H9 (cell line): Measurements from ENCODE around the gene TBC1D22A. TPM values are rescaled to one million over a fixed set of nuclear protein-coding genes. Genes with fewer than 3 reads are reported as not detected.

Experiments used
- DNase-seq: peaks from one replicate; pipeline ENCODE4 v3.0.0-alpha.2; 2017
- H2AFZ ChIP-seq: one replicate; pipeline ENCODE4 v1.6.1; 2013; ENCODE audit warnings: mild to moderate bottlenecking, low read length, control low read depth, moderate library complexity
- H2AK5ac ChIP-seq: 2 replicates; pipeline ENCODE4 v1.6.1; 2013; ENCODE audit warnings: low read length, control low read depth, mixed read lengths; ENCODE audit not compliant: insufficient read length
- H2BK120ac ChIP-seq: one replicate; pipeline ENCODE4 v1.6.1; 2013; ENCODE audit warnings: low read depth, mild to moderate bottlenecking, low read length, control low read depth, inconsistent platforms; ENCODE audit not compliant: poor library complexity, severe bottlenecking
- H2BK12ac ChIP-seq: 2 replicates; pipeline ENCODE4 v1.6.1; 2013; ENCODE audit warnings: low read length, control low read depth, mixed read lengths, low read depth; ENCODE audit not compliant: insufficient read length
- H2BK15ac ChIP-seq: 2 replicates; pipeline ENCODE4 v1.6.1; 2013; ENCODE audit warnings: low read depth, low read length, control low read depth
- H2BK20ac ChIP-seq: one replicate; pipeline ENCODE4 v1.6.1; 2013; ENCODE audit warnings: low read depth, mild to moderate bottlenecking, low read length, control low read depth, inconsistent platforms; ENCODE audit not compliant: poor library complexity, severe bottlenecking
- H2BK5ac ChIP-seq: 2 replicates; pipeline ENCODE4 v1.6.1; 2013; ENCODE audit warnings: low read length, control low read depth, mixed read lengths; ENCODE audit not compliant: insufficient read length
- H3K14ac ChIP-seq: 2 replicates; pipeline ENCODE4 v1.6.1; 2013; ENCODE audit warnings: low read length, control low read depth; ENCODE audit not compliant: insufficient read depth
- H3K18ac ChIP-seq: 2 replicates; pipeline ENCODE4 v1.6.1; 2013; ENCODE audit warnings: low read depth, mild to moderate bottlenecking, mixed read lengths, low read length, control low read depth; ENCODE audit not compliant: insufficient read length
- H3K23ac ChIP-seq: 2 replicates; pipeline ENCODE4 v1.6.1; 2013; ENCODE audit warnings: low read length, control low read depth, mixed read lengths, low read depth; ENCODE audit not compliant: insufficient read length
- H3K23me2 ChIP-seq: 2 replicates; pipeline ENCODE4 v1.6.1; 2013; ENCODE audit warnings: low read depth, mild to moderate bottlenecking, mixed read lengths, low read length, control low read depth; ENCODE audit not compliant: insufficient read length, poor library complexity, severe bottlenecking
- H3K27ac ChIP-seq: 2 replicates; pipeline ENCODE4 v1.5.1; 2013; ENCODE audit warnings: low read length, control low read depth, mixed read lengths, low read depth; ENCODE audit not compliant: insufficient read length
- H3K27me3 ChIP-seq: 2 replicates; pipeline ENCODE4 v1.6.1; 2013; ENCODE audit warnings: low read length, control low read depth, inconsistent platforms; ENCODE audit not compliant: insufficient read depth
- H3K4ac ChIP-seq: 2 replicates; pipeline ENCODE4 v1.6.1; 2013; ENCODE audit warnings: low read depth, mild to moderate bottlenecking, control low read depth, inconsistent platforms, low read length, moderate library complexity
- H3K4me1 ChIP-seq: 2 replicates; pipeline ENCODE4 v1.6.1; 2013; ENCODE audit warnings: low read length, control low read depth, inconsistent platforms; ENCODE audit not compliant: insufficient read depth
- H3K4me2 ChIP-seq: 2 replicates; pipeline ENCODE4 v1.6.1; 2013; ENCODE audit warnings: low read length, control low read depth, mixed read lengths; ENCODE audit not compliant: insufficient read length, insufficient read depth
- H3K56ac ChIP-seq: 2 replicates; pipeline ENCODE4 v1.6.1; 2013; ENCODE audit warnings: low read depth, mild to moderate bottlenecking, mixed read lengths, low read length, control low read depth; ENCODE audit not compliant: insufficient read length
- H3K79me1 ChIP-seq: 2 replicates; pipeline ENCODE4 v1.6.1; 2013; ENCODE audit warnings: low read depth, mild to moderate bottlenecking, moderate library complexity, low read length, control low read depth, inconsistent platforms; ENCODE audit not compliant: insufficient read depth, poor library complexity, severe bottlenecking
- H3K79me2 ChIP-seq: 2 replicates; pipeline ENCODE4 v1.6.1; 2013; ENCODE audit warnings: low read length, control low read depth, inconsistent platforms; ENCODE audit not compliant: insufficient read depth
- H3K9ac ChIP-seq: 2 replicates; pipeline ENCODE4 v1.6.1; 2013; ENCODE audit warnings: low read length, control low read depth, mixed read lengths; ENCODE audit not compliant: insufficient read length; ENCODE audit errors: extremely low read depth
- H3K9me3 ChIP-seq: one replicate; pipeline ENCODE4 v1.6.1; 2013; ENCODE audit warnings: low read depth, low read length, inconsistent platforms; ENCODE audit not compliant: control insufficient read depth
- H3T11ph ChIP-seq: one replicate; pipeline ENCODE4 v1.6.1; 2013; ENCODE audit warnings: mild to moderate bottlenecking, low read length, control low read depth, inconsistent platforms
- H4K20me1 ChIP-seq: one replicate; pipeline ENCODE4 v1.6.1; 2013; ENCODE audit not compliant: control insufficient read depth, insufficient read length, insufficient read depth
- H4K5ac ChIP-seq: 2 replicates; pipeline ENCODE4 v1.6.1; 2013; ENCODE audit warnings: low read depth, mild to moderate bottlenecking, mixed read lengths, low read length, control low read depth; ENCODE audit not compliant: insufficient read length
- H4K8ac ChIP-seq: replicated peaks from 2 replicates; pipeline ENCODE4 v1.6.1; 2013; ENCODE audit warnings: low read length, control low read depth, mixed read lengths, low read depth; ENCODE audit not compliant: insufficient read length
- H4K91ac ChIP-seq: 2 replicates; pipeline ENCODE4 v1.6.1; 2013; ENCODE audit warnings: low read depth, mild to moderate bottlenecking, moderate library complexity, mixed read lengths, low read length, control low read depth; ENCODE audit not compliant: insufficient read length
- H3K27ac Mint-ChIP-seq, 3 experiments: 2 replicates in 2 of 3; 3 replicates in 1 of 3; pipeline ENCODE4 v1.8.0; 2020 to 2021; ENCODE audit warnings: mixed read lengths in 3 of 3, mild to moderate bottlenecking in 1 of 3, moderate library complexity in 1 of 3
- H3K27me3 Mint-ChIP-seq: 2 replicates; pipeline ENCODE4 v1.8.0; 2021; ENCODE audit warnings: low read depth, mild to moderate bottlenecking, moderate library complexity, mixed read lengths
- H3K36me3 Mint-ChIP-seq, 3 experiments: 2 replicates in 2 of 3; 3 replicates in 1 of 3; pipeline ENCODE4 v1.8.0; 2020 to 2021; ENCODE audit warnings: low read depth in 3 of 3, mixed read lengths in 3 of 3; ENCODE audit not compliant: insufficient read depth in 1 of 3
- H3K4me1 Mint-ChIP-seq, 2 experiments: 2 replicates each; pipeline ENCODE4 v1.8.0; 2020; ENCODE audit warnings: mixed read lengths in 2 of 2
- H3K4me3 Mint-ChIP-seq, 2 experiments: 2 replicates in 1 of 2; 3 replicates in 1 of 2; pipeline ENCODE4 v1.8.0; 2020 to 2021; ENCODE audit warnings: mild to moderate bottlenecking in 2 of 2, mixed read lengths in 2 of 2, moderate library complexity in 1 of 2
- H3K9me3 Mint-ChIP-seq, 2 experiments: 2 replicates in 1 of 2; 3 replicates in 1 of 2; pipeline ENCODE4 v1.8.0; 2020; ENCODE audit warnings: mild to moderate bottlenecking in 2 of 2, mixed read lengths in 2 of 2, moderate library complexity in 1 of 2
- CTCF ChIP-seq: fragments of 200-600 bp; sonication (generic); conservative IDR thresholded peaks from 3 replicates; pipeline ENCODE4 v1.8.0; 2021; ENCODE audit warnings: antibody characterized with exemption, mild to moderate bottlenecking
- WGBS: extraction: QIAGEN DNeasy Blood & Tissue Kit; methylation state at CpG from one replicate; pipeline ENCODE4 v1.1.7; 2013; ENCODE audit warnings: missing lambda C conversion rate, low lambda C conversion rate, mixed read lengths; ENCODE audit not compliant: insufficient read length; ENCODE audit errors: extremely low coverage; 5-methylcytosine and 5-hydroxymethylcytosine counted together
- total RNA-seq: library from RNA; stranded (reverse); gene quantifications from 2 replicates; pipeline ENCODE4 v1.2.1, GENCODE V29; 2021

The TBC1D22A gene
- total RNA-seq, 1 experiment from 2014 or later = 20.8 TPM

DNA sequence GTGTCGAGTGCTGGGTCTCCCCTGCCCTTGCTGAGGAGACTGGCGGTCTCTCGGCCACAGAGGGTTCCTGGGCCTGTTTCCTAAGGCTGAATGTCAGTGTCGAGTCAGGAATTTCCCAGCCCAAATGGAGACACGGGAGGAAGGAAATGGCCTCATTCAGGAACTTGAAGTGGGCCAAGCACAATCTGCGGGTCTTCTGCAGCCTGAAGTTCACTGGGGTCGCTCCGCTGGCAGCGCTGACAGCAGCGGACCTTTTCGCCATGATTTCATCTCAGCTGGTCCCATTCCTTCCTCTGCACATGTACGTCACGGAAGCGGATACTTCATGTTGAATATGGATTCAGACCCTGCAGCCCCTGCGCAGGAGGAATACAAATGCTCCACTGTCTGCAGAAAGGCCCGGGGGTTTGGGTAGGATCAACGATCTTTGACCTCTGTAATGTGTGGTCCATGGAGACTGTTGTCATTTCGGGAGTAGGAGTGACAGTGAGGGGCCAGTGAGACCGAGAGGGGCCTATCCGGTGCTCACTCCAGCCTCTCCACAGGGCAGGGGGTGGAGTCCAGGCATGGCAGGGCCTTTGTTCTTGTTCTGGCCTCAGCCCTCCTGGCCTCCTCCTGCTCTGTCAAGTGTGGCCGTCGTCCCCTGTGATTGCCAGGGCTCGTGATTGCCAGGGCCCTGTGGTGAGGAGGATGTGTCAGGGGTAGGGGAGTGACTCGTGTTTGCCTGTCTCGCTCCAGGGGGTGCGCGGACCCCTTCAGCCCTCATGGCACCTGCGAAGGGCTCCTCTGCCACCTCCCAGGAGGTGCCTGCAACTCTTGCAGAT, 402.3 kb downstream of the TBC1D22A start:
- Histone ChIP-seq H3K14ac (peak overlapping the region; percentile 57; the same call in 1 of the 2 replicates), H3K9ac (no peak overlapping the region), H3K56ac (no peak overlapping the region), H3K4me1 (no peaks in the 10 kb centered on the region), H2BK15ac (no peak overlapping the region), H4K8ac (no peak overlapping the region), H2BK12ac (no peak overlapping the region), H3T11ph (no peak overlapping the region), H3K9me3 (peaks cover 9% of the 10 kb centered on the region), H2AFZ (no peak overlapping the region), H2BK20ac (no peak overlapping the region), H3K4me2 (no peak overlapping the region), H2AK5ac (no peak overlapping the region), H4K5ac (no peak overlapping the region), H3K4ac (no peak overlapping the region), H3K18ac (no peak overlapping the region), H4K91ac (no peak overlapping the region), H2BK5ac (no peak overlapping the region), H3K79me2 (no peaks in the 10 kb centered on the region), H3K23me2 (peaks cover 3% of the 10 kb centered on the region), H3K27ac (no peak overlapping the region), H2BK120ac (no peak overlapping the region), H3K23ac (no peak overlapping the region), H4K20me1 (peaks cover 3% of the 10 kb centered on the region), H3K27me3 (no peaks in the 10 kb centered on the region), H3K79me1 (no peaks in the 10 kb centered on the region)
- WGBS = no CpG with 5 or more reads among the region's 28 CpGs
- DNase-seq = peak; percentile 24
- H3K9me3 Mint-ChIP-seq = peaks cover 6 to 10% of the 10 kb centered on the region in 2 experiments
- H3K36me3 Mint-ChIP-seq = peaks cover 9 to 12% (median 10%) of the 10 kb centered on the region in 3 experiments; a peak in 6 of 7 replicates
- H3K27ac Mint-ChIP-seq = peak overlapping the region in 2 of 3 experiments; percentile 25 to 31; a peak in 1 of 7 replicates
- no peak for TF ChIP-seq CTCF
- peaks cover 2% of the 10 kb centered on the region for H3K27me3 Mint-ChIP-seq
- no peak overlapping the region; a peak in 1 of 5 replicates for H3K4me3 Mint-ChIP-seq
- 0 out of 4 replicates have a peak, but pooled peaks cover 0 to 3% of the 10 kb centered on the region in 2 experiments for H3K4me1 Mint-ChIP-seq
